ENCODE measurements around the gene NAA25. TPM values are rescaled to one million over a fixed set of nuclear protein-coding genes. Genes with fewer than 3 reads are reported as not detected.

NAA25 gene
- total and polyA plus RNA-seq, 9 of the 15 experiments (the other 6 are each of a cell fraction or from before 2014, with no cell fraction given): 26.6 to 59.6 (median 48.9) TPM

DNA sequence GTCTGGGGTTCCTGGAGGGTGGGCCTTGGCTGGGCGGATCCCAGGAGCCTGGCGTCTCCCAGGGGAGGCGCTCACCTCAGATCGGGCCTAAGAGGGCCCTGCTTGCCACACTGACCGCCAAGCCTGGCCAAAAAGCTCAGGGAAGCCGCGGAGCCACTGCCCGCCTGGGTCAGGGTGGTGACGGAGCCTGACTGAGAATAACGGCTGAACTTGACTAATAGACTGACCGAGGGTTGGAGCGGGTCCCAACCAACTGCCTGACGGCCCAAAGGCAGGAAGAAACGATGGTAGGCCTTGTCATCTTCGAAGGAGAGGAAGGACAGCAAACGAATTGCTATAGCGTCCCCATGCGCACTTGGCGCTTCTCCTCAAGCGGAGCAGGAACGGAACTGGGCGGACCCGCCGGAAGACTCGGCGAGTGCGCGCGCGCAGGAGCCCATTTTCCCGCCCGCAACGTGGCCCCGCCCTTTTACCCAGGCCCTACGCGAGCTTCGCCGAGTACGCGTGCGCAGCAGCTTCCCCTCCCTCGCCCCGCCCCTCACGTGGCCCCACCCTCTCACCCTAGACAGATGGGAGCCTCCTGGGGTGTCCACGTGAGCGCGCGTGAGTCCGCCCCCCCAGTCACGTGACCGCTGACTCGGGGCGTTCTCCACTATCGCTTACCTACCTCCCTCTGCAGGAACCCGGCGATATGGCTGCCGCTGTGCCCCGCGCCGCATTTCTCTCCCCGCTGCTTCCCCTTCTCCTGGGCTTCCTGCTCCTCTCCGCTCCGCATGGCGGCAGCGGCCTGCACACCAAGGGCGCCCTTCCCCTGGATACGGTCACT, 95.6 kb downstream of the NAA25 start, which contains the start of the genes ERP29 and TMEM116 (continued):
- TF ChIP-seq ZNF561 (CRISPR knock-in tag; conservative IDR thresholded peaks at IDR 0.05) (no peak), HDAC3 (IDR thresholded peaks at IDR 0.05; ENCODE audit: borderline replicate concordance, partially characterized antibody) (peak; percentile 56), SMARCA5 (IDR thresholded peaks at IDR 0.05) (peak; percentile 15; the same call in 1 of the 2 replicates), ZNF445 (CRISPR knock-in tag; IDR thresholded peaks at IDR 0.05; ENCODE audit: low read depth) (no peak), ZNF696 (CRISPR knock-in tag; conservative IDR thresholded peaks at IDR 0.05) (no peak), TCF7 (IDR thresholded peaks at IDR 0.05; ENCODE audit: borderline replicate concordance) (no peak; the same call in 1 of the 2 replicates), E2F8 (IDR thresholded peaks at IDR 0.05; ENCODE audit: low read depth, partially characterized antibody) (peak; percentile 89), GTF2B (IDR thresholded peaks at IDR 0.05; ENCODE audit: extremely low read depth, insufficient read length) (peak; percentile 13), ATF6 (CRISPR knock-in tag; IDR thresholded peaks at IDR 0.05) (peak; percentile 27; the same call in 1 of the 2 replicates), ATF3 (IDR thresholded peaks at IDR 0.05) (peak; percentile 39; the same call in 1 of the 2 replicates), ATF3 (CRISPR knock-in tag; conservative IDR thresholded peaks at IDR 0.05) (no peak), SAFB2 (IDR thresholded peaks at IDR 0.05; ENCODE audit: borderline replicate concordance, low read depth, low read length, severe bottlenecking) (no peak), L3MBTL2 (IDR thresholded peaks at IDR 0.05) (peak; percentile 99)
- TF ChIP-seq, protein P1, sequence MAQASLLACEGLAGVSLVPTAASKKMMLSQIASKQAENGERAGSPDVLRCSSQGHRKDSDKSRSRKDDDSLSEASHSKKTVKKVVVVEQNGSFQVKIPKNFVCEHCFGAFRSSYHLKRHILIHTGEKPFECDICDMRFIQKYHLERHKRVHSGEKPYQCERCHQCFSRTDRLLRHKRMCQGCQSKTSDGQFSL (CRISPR knock-in tag; IDR thresholded peaks at IDR 0.05): peak; percentile 95
- TF ChIP-seq, protein P1 (tag; IDR thresholded peaks at IDR 0.05): peak in 1 of 2 experiments; percentile 90; a peak in 2 of 4 replicates
- TF ChIP-seq, protein P2, sequence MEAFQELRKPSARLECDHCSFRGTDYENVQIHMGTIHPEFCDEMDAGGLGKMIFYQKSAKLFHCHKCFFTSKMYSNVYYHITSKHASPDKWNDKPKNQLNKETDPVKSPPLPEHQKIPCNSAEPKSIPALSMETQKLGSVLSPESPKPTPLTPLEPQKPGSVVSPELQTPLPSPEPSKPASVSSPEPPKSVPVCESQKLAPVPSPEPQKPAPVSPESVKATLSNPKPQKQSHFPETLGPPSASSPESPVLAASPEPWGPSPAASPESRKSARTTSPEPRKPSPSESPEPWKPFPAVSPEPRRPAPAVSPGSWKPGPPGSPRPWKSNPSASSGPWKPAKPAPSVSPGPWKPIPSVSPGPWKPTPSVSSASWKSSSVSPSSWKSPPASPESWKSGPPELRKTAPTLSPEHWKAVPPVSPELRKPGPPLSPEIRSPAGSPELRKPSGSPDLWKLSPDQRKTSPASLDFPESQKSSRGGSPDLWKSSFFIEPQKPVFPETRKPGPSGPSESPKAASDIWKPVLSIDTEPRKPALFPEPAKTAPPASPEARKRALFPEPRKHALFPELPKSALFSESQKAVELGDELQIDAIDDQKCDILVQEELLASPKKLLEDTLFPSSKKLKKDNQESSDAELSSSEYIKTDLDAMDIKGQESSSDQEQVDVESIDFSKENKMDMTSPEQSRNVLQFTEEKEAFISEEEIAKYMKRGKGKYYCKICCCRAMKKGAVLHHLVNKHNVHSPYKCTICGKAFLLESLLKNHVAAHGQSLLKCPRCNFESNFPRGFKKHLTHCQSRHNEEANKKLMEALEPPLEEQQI (IDR thresholded peaks at IDR 0.05): no peak
